Umbilical cord (tissue), 2 donors: ENCODE results near the gene KRTCAP2. TPM values are rescaled to one million over a fixed set of nuclear protein-coding genes. Genes with fewer than 3 reads are reported as not detected.
A peak's percentile ranks its signal among the peaks of the same experiment; 100 is the strongest.

Source experiments
- DNase-seq: peaks from one replicate; pipeline ENCODE4 v3.0.0-alpha.2; 2015; ENCODE audit warnings: low spot score
- total RNA-seq: library from RNA; depleted of rRNA; stranded (reverse); fragments of >200 nt; gene quantifications from one replicate; pipeline ENCODE4 v1.2.3, GENCODE V29; 2014; ENCODE audit warnings: low replicate concordance; ENCODE audit not compliant: insufficient read depth

Gene KRTCAP2
- total RNA-seq, 1 donor from 2014 or later, result 45.5 TPM

GRCh38 chr1:155184351-155184811 is 11.3 kb upstream of the KRTCAP2 start:
- no peak for DNase-seq

- no peak for DNase-seq
Measured at GRCh38 chr1:155183775-155184221, 10.7 kb upstream of the KRTCAP2 start.

- DNase-seq, result no peak
Measured at GRCh38 chr1:155182052-155182550, 9.0 kb upstream of the KRTCAP2 start.

- no peak for DNase-seq
Measured at GRCh38 chr1:155181371-155182051, 8.4 kb upstream of the KRTCAP2 start.

GRCh38 chr1:155179112-155180031 is 6.3 kb upstream of the KRTCAP2 start:
- no peak for DNase-seq

GRCh38 chr1:155178441-155179111 is 5.5 kb upstream of the KRTCAP2 start:
- no peak for DNase-seq

- no peak for DNase-seq
Measured at GRCh38 chr1:155177918-155178281, 4.8 kb upstream of the KRTCAP2 start.

GRCh38 chr1:155177192-155177917 is 4.3 kb upstream of the KRTCAP2 start:
- DNase-seq, result no peak

- peak; percentile 79 for DNase-seq
Measured at GRCh38 chr1:155176544-155177071, 3.5 kb upstream of the KRTCAP2 start.

GRCh38 chr1:155175927-155176371 is 2.8 kb upstream of the KRTCAP2 start:
- DNase-seq, result no peak

- DNase-seq, result no peak
Measured at GRCh38 chr1:155175281-155175926, 2.3 kb upstream of the KRTCAP2 start.

- no peak for DNase-seq
Measured at GRCh38 chr1:155174324-155175280, 1.5 kb upstream of the KRTCAP2 start.

- no peak for DNase-seq
Measured at GRCh38 chr1:155173478-155174323, 597 bp upstream of the KRTCAP2 start, which contains the start of gene TRIM46. TSS of gene TRIM46 (plus strand) at chr1:155173849. CDS start at chr1:155173967, 118 bp downstream.

- no peak for DNase-seq
Measured at GRCh38 chr1:155171836-155172731, 1.0 kb downstream of the KRTCAP2 start.

- no peak for DNase-seq
Measured at GRCh38 chr1:155170806-155171205, 2.3 kb downstream of the KRTCAP2 start.

GRCh38 chr1:155170101-155170785 is 2.9 kb downstream of the KRTCAP2 start:
- DNase-seq, result no peak
